NCI-H345 (cell line): ENCODE data around the gene STUM.

Experiments used
- DNase-seq: peaks from one replicate; lab custom pipeline; 2025; lab: John Stamatoyannopoulos, UW

Gene STUM

DNA sequence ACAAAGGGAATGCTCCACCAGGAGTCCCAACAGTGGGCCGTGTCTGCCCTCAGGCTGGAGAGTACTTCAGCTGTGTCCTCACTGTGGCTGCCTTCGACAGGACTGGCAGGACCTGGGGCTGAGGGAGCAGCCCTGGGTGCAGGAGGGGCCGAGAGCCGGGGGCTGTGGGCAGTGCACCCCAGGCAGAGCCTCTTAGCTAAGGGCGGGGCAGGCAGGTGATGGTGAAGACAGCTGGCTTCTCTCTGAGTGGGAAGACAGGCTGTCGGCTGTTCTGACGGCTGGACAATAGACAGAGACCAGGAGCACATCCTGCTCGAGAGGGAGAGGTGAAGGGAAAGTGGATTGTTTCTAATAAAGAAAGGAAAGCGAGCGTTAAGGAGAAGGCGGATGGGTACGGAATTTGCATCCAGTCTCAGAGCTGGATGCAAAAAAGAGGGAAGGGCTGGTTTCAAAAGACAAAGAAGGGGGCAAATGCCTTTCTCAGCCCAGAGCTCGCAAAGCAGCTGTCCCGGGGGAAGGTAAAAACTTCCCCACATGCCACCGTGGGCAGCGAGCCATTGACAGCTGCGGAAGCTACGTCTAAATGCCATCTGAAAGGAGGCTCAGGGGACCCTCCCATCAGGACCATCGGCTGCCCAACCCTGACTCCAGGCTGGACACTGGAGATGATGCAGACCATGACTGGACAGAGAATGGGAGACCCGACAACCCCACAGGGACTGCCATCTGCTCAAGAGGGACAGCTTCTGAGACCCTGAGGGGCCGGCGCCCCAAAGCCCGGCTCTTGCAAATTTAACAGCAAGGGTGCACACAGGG lies 92.0 kb downstream of the STUM start:
- DNase-seq = peak; percentile 61

DNA sequence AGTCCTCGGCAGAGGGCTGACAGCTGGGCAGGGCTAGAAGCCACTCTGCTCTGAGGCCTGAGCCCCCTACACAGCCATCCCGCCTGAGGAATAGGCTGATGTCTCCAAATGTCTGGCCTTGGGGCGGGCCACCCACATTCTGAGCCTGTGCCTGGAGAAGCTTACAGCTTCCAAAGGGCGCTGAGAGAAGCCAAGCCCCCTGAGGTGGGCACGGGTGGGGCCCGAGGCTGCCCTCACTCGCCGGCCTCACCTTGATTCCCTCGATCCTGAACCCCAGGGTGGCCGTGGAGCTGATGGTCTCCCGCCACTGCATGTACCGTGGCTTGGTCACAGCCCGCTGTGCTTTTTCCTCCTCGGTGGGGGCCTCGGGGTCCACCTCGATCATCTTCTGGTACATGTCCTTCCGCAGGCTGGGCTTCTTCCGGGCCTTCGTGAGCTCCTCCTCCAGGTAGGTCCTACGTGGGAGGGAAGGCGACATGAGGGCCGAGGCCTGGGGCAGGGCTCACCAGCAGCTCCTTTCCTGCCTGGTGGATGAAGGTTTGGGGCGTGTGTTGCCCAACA lies 93.2 kb downstream of the STUM start:
- DNase-seq = no peak

DNA sequence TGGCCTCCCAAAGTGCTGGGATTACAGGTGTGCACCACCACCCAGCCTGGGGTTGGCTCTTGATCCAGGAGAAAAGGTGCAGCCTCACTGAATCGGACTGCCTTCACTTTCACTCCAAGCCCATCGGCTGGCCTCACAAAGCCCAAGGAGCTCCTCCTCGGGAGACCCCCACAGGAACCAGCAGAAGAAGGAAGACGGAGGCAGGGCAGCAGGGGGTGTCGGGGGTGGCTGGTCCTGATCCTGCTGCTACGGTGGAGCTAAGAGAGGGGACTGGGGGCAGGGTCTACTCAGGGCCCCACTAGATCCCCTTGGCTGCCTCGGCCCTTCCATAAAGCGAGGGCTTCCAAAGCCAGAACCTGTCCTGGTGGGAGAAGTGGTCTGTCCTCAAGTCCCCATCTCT lies 93.9 kb downstream of the STUM start:
- no peak for DNase-seq

DNA sequence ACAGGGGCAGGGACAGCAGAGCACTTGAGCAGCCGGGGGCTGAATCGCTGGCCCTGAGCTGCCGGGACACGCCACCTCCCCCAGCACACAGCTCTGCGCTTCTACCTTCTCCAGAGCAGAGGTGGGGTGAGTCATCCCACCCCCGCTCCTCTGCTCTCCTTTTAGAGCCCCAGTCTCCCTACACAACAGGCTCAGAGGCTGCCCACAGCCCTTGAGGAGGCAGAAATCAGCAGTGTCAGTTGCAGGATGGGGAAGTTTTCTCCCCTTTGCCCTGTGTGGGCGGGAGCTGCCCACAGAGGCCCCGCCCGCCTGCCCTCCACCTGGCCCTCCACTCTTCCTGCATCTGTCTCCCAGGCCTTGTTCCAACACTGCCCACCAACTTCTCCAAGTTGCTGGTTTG lies 94.6 kb downstream of the STUM start:
- no peak for DNase-seq

DNA sequence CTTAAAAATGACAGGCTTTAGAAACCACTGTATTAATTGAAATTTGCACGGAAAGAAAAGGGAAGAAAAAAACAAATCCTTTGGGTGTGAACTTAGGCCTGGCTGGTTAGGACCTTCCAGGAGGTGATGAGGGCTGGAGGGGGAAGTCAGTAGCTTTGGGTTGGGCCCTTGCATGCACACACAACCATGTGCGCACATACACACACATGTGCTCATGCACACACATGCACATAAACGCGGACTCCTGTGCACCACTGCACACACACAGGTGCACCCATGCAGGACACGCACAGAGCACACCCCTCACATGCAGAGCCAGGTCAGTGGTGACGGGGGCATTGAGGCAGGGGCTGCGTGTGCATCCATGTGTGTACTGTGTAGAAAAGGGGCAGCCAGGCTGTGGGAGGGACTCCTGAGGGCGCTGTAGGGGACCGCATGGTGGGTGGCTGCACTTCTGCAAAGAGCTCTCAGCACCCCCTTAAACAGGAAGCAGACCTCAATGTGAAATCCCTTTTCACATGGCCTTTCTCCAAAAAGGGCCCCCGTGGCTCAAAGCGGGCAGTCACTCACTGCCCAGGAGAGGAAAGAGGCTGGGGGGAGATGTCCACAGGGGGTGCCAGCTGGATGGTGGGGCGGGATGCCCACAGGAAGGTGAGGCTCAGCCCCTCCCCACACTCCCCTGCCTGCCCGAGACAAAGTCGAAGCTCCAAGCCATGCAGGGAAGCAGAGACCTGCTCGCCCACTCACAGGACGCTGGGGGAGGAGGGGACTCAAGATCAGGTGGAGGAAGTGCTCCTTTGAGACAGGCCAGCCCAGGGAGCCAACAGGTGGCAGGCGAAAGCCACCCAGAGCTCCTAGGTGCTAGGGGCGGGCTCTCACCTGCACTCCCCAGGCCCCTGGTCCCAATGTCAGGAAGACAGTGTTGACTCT lies 95.3 kb downstream of the STUM start:
- DNase-seq = no peak

DNA sequence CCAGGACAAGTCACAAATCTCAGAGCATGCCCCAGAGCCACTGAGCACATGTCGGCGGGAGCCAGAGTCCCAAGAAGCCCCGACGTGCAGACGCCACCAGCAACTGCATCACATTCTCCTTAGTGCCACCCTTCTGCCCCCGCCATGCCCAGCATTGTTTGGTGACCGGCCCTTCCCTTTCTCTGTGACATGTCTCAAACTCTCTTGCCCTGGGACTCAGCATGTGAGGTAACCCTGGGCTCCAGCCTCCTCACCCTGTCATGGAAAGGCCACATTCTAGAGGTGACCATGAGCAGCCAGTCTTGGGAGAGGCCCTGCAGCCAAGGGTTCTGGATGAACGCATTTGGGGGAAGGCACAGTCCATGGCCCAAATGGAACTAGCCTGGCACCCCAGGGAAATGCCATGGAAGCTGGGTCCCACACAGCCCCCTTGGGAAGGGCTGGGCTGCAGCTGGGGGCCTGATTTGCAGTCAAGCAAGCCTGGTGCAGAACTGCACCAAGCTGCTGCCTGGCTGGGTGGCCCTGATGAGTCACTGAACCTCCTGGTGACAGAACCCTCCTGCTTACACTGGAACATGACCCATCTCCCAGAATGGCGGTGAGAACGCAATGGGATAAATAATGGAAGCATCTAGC lies 96.1 kb downstream of the STUM start:
- DNase-seq = no peak

DNA sequence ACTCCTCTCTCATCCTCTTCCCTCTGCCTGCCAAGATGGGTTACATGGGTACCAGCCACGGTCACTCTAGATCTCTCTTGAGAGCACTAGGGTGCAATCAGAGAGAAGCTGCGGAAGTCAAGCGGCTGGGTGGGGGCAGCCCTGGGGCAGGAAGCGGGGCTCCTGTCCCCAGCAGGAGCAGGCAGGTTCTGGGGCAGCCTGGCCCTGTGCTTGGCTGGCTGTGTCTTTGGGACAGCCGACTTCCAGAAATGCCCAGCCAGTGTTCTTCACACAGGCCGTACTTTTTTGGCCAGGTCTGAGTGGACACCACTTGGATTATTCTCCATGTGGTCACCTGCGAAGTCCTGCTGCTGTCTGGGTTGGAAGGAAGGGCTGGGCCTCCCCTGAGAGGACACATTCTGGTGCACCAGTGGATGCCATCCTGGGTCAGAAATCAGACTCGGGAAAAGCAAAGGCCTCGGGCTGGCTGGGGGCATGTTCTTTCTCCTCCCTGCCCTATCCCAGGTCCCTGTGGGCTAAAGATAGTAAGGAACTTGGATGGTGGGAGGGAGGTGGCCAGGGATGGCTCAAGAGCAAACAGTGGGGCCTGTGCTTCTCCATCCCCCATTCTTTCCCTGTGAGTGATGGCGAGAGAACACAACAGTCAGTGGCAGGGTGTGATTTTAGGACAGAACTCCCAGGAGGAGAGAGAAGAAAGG lies 96.9 kb downstream of the STUM start:
- DNase-seq = no peak

DNA sequence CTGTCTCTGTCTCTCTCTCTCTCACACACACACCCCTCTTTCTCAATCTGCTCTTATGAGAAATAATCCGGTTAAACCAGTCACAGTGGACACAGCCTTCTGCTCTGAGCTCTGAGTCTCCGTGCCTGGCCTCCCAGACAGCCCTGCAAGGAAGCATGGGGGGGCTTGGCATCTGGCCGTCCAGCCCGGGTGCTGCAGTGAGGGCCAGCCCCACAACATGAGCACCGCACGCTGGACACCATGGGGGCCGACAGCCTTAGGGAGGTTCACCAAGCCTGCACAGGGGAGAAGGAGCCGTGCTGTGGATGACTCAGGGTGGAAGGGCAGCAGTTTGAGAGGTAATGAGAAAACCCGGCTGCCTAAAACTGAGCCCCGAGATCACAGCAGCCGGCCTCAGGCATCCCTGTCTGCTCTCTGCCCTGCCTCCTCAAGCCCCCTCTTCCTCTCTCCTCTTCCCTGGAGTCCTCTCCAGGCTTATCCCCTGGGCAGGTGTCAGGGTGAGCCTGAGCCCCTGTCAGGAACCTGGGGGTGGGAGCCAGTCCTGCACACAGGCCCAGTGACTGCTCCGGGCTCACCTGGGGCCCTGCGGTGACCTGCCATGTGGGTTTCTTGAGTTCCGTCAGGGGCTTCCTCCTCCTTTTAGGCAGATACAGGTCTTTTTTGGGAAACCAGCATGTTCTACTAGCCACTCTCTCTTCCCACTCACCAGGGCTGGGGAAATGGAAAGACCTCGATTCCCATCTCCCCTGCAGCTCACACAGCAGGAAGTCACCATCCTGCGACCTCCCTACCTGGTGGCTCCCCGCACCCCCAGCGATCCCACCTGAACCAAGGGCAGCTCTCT lies 97.7 kb downstream of the STUM start:
- no peak for DNase-seq

DNA sequence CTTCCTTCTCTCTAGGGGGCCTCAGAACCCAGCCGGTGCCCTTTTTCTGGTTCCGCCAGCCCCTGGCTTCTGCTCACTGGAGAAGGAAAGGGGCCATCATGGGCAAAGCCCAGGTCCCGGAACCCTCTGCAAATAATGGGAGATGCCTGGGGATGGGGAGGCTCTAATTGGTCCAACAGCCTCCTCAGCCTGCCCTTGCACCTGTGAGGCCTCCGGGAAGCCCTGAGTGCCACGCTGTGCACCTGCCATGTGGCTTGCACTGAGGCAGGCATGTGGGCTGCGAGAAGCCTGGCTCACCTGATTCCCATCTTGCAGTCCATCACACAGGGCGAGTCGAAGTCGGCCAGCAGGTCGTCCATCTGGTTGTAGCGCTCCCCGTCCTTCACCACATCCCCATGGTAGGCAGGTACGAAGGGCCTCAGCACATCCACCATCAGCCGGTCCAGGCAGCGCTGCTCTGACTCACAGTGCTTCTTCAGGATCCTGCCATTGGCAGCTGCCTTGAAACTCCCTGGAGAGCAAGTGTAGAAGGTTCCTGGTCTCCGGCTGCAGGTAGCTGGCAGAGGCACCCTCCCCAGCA lies 98.4 kb downstream of the STUM start:
- DNase-seq = no peak

DNA sequence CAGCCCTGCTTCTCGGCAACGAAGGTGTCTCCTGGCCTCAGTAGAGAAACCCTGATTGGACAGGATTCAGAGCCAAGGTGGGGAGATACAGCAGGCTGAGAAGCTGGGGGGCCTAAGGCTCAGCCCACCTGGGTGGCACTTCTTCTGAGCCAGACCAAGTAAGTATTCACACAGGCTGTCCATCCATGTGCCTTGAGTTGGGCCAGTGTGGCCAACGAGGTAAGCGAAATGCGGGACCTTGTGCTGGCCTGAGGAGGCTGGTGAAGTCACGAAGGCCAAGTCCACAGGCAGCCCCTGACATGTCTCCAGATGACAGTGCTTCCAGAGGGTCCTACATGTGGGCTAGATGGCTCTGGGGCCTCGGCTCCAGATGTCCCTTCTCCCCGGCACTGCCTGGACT lies 99.2 kb downstream of the STUM start:
- no peak for DNase-seq

DNA sequence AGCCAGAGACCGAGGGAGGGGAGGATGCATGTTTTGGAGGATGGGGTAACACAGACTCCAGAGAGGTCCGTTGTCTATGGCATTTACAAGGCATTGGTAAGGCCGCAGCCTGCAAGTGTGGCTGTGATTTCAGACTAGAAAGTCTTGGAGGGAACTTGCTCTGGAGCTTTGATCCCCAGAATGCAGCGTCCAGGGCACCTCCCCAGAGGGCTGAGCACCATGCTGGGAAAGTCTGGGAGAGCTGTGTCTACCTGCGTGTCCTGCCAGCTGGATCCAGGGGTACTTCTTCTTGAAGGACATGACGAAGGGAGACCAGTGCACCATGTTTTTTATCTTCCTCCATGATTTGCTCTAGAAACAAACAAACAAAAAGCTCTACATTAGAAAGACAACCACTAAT lies 99.9 kb downstream of the STUM start:
- no peak for DNase-seq

DNA sequence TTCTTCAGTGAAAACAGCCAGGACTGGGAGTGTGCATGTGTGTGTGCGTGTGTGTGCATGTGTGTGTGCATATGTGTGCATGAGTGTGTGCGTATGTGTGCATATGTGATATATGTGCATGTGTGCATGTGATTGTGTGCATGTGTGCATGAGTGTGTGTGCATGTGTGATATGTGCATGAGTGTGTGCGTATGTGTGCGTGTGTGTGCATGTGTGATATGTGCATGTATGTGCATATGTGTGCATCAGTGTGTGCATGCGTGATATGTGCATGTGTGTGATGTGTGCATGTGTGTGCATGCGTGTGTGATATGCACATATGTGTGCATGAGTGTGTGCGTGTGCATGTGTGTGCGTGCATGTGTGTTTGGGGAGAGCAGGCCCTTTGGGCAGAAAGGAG lies 100.7 kb downstream of the STUM start:
- DNase-seq = no peak

DNA sequence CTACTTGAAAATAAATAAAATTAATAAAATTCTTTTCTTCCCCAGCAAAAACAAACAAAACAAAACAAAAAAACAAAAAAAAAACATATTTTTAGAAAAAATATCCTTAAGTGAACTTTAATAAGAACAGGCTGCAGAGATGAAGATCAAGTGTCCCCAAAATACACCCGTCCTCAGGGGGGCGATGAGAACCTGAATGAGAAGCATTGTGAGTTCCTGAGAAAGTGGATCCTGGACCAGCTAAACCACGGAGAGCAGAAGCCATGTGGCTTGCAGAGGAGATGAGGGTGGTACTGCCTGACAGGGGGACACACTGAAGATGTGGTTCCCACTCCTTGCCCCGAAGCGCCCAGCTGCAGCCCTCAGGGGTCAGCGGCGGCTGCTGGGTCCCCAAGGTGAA lies 101.2 kb downstream of the STUM start:
- no peak for DNase-seq

DNA sequence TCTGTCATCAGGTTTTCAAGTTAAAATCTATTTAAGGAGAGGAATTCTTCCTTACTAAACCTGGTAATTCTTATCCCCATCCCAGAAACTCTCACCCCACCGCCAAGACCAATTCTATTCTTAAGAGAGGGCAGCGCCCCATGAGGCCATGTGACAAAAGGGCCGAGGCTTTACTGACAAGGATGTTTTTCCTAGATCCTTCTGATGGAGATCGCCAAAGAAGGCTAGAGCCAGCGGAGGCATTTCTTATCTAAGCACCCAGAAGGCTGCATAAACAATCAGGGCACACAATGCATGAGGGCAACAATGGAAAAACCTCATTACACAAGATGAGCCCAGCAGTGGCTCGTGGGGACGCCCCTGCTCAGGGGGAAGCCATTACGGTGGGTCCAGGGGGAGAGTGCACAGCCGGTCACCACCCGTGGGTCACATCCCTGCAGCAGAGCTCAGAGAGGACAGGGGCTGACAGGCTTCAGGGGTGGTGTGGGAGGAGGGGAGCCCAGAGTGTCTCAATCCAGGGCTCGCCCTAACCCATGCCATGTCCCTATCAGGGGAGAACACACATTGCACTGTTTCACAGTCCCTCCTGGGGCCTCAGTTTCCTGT lies 101.8 kb downstream of the STUM start:
- DNase-seq = no peak

DNA sequence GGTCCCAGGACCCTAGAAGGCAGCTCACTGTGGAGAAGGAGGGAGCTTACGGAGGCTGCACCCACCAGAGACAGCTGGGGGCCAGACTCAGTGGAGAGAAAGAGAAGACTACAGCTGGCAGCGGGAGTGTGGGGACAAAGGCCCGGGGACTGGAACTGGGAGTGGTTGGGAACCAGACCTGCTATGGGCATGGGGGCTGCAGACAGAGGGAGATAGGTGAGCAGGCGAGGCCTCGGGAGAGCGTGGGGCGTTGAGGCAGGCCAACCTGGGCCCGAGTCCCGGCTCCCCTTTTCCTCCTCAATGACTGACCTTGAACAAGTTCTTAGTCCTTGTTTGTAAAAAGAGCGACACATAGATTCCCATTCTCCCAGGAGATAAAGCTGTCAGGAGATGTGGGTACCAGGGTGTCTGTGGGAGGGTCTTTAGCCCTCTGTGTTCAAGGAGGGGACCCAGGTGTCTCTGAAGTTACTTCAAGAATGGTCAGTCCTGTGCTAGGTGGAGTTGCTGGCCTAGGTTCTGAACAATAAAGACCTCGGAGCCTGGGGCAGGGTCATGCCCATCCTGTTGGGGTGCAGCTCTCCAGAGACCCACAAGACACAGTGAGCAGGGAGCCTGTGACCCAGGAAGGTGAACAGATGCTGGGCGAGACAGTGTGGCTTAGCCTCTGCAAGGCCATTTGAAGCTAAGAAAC lies 102.6 kb downstream of the STUM start:
- DNase-seq = no peak

DNA sequence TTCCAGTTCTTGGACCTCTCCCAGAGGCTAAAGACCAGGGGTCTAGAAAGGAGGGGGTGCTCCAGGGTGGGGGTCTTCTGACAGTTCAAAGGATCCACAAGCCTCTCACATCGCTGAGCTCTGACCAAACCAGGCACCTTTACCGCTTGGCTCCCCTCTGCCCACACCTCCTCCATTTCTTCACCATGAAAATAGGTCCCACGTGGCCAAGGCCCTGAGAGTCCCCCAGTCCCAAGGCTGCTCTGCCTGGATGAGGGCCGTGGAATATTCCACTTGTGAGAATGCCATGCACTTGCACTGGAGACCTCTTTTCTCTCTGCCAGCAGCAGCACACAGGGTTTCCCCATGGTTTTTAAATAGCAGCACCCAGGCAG lies 103.2 kb downstream of the STUM start:
- DNase-seq = no peak

DNA sequence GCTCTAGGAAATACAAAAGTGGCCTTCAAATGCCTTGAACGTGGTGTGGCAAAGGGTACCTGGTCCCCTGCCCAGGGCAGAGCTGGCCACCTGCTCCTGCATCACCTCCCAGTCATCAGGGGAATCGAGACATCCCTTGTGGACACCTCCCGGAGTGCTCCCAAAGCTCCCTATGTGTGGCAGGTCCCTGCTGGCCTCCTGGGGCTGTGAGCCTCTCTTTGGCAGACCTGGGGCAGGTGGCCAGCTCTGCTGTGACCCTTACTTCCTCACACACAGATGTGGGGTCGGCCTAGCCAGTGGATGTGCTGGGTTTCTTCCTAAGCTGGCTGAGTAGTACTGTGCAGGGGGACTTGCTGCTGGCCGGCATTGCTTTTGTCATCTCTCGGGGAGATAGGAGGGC lies 104.0 kb downstream of the STUM start:
- DNase-seq = no peak

DNA sequence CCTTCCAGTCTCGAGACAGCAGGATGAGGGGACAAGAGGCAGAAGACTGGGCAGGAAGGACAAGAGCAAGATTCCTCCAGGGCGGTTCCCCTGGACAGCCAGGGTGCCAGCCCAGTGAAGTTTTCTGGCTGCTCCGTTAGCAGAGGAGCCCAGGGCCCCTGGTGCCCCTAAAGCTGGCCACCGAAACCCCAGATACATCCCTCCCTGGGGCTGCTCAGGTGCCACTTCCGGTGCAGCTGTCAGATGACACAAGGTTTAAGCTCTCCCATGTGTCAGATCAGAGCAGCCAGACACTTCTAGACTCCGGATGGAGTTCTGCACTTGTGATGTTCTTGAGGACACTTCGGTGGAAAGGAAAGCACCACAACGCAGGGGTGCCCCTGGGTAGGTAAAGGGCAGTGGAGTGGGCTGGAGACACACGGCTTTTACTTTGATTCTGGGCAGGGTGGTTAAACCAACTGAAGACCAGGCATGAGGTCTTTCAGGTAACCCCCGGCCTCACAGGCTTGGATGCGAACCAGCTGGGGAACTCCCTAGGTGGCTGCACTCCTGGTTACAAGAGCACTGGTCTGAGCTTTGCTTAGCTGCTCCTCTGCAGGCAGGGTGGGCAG lies 104.9 kb downstream of the STUM start:
- no peak for DNase-seq

DNA sequence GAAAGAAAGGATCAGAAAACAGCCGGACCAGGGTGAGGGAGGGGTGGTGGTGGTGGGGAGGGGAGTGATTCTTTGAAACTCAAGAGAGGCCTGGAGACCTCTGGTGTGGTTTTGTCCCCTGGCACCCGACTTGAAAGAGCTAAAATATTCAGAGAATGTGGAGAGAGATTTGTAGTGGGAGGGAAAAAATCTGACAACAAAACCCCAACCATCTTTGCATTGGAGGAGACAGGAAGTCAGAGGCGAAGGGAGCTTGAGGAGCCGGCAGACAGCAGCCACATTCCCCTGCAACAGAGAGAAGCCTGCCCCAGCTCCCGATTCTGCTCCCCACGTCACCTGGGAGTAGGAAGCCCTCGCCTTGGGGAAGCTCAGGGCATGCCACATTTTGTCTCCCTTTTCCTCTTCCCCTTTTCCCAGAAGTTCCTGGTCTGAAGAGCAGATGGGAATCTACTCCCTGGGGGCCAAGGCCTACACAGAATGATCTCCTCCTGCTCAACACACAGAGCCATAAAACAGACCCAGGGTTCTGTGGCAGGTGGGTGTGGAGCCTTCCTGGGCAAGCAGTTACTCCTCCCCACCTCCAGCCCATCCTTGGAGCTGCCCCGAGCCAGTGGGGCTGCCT lies 105.6 kb downstream of the STUM start:
- DNase-seq = no peak
